CD4-positive, CD25-positive, alpha-beta regulatory T cell (primary cell): ENCODE results near the gene ATP5F1E. TPM values are rescaled to one million over a fixed set of nuclear protein-coding genes. Genes with fewer than 3 reads are reported as not detected.

Experiments used
- ATAC-seq, 2 donors: fragments of 150-1000 bp; cut with Tn5 transposase; one replicate each; pipeline ENCODE4 v1.10.0; 2021; ENCODE audit warnings: low read depth in 2 of 2, moderate number of reproducible peaks in 2 of 2, moderate library complexity in 1 of 2
- DNase-seq, 3 donors: peaks; one replicate each; pipeline versions ENCODE4 v3.0.0 to v3.0.0-alpha.2; 2012 to 2022; ENCODE audit warnings: mixed read lengths in 1 of 3
- H3K27ac ChIP-seq: one replicate; pipeline ENCODE4 v1.7.0; 2013; ENCODE audit warnings: mild to moderate bottlenecking, low read length; ENCODE audit not compliant: insufficient read depth, poor library complexity, severe bottlenecking
- H3K27me3 ChIP-seq: one replicate; pipeline ENCODE4 v1.7.0; 2013; ENCODE audit warnings: low read length; ENCODE audit not compliant: control insufficient read depth, insufficient read depth
- H3K36me3 ChIP-seq: one replicate; pipeline ENCODE4 v1.7.0; 2013; ENCODE audit warnings: mild to moderate bottlenecking, low read length, moderate library complexity; ENCODE audit not compliant: control insufficient read depth, insufficient read depth
- H3K4me1 ChIP-seq: 2 replicates; pipeline ENCODE4 v1.7.0; 2013; ENCODE audit warnings: mild to moderate bottlenecking, low read length; ENCODE audit not compliant: insufficient read depth, control insufficient read depth, poor library complexity, severe bottlenecking
- H3K4me3 ChIP-seq: one replicate; pipeline ENCODE4 v1.7.0; 2013; ENCODE audit warnings: low read depth, mild to moderate bottlenecking, low read length, moderate library complexity
- H3K9me3 ChIP-seq, 2 experiments: 1 replicate in 1 of 2; 2 replicates in 1 of 2; pipeline ENCODE4 v1.7.0; 2013; ENCODE audit warnings: low read length in 2 of 2, mild to moderate bottlenecking in 1 of 2, moderate library complexity in 1 of 2; ENCODE audit not compliant: control insufficient read depth in 2 of 2
- H3K27ac Mint-ChIP-seq, 3 donors: one replicate each; pipeline ENCODE4 v1.8.0; 2020 to 2022; ENCODE audit warnings: mild to moderate bottlenecking in 3 of 3, mixed read lengths in 3 of 3, moderate library complexity in 2 of 3
- H3K27me3 Mint-ChIP-seq: one replicate; pipeline ENCODE4 v1.8.0; 2022; ENCODE audit warnings: mild to moderate bottlenecking, mixed read lengths
- H3K36me3 Mint-ChIP-seq: one replicate; pipeline ENCODE4 v1.8.0; 2020; ENCODE audit warnings: mixed read lengths
- H3K4me1 Mint-ChIP-seq, 4 donors: one replicate each; pipeline ENCODE4 v1.8.0; 2020 to 2022; ENCODE audit warnings: mixed read lengths in 4 of 4, mild to moderate bottlenecking in 1 of 4
- H3K4me3 Mint-ChIP-seq, 4 donors: one replicate each; pipeline ENCODE4 v1.8.0; 2020 to 2022; ENCODE audit warnings: mild to moderate bottlenecking in 4 of 4, mixed read lengths in 4 of 4, moderate library complexity in 3 of 4
- H3K9me3 Mint-ChIP-seq, 7 donors: one replicate each; pipeline ENCODE4 v1.8.0; 2020 to 2022; ENCODE audit warnings: mixed read lengths in 7 of 7, mild to moderate bottlenecking in 3 of 7, moderate library complexity in 2 of 7
- polyA plus RNA-seq, 4 donors: library from polyadenylated mRNA; unstranded; fragments of 300-500 nt; fragmentation: Illumina TruSeq; gene quantifications; one replicate each; pipeline ENCODE4 v1.2.3, GENCODE V29; 2021
- total RNA-seq: library from RNA; stranded (reverse); gene quantifications from one replicate; pipeline ENCODE4 v1.2.3, GENCODE V29; 2022

ATP5F1E gene
- total and polyA plus RNA-seq, 5 donors from 2014 or later = 54.9 to 145 (median 89.2) TPM

DNA sequence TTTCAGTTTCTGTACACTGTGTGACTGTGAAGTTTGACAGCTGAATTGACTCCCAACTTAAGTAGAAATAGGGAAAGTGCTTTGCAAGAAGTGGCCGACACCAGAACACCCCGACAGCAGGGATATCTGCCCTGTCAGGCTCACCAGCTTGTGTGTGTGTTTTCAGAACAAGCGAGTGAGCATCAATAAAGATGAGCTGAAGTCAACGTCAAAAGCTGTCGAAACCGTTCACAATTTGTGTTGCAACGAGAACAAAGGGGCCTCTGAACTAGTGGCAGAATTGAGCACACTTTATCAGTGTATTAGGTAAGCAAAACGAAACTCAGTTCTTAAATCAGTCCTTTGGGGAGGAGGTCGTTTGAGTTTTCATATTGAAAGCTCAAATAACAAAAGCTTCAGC lies 40.4 kb downstream of the ATP5F1E start:
- H3K27ac Mint-ChIP-seq = peak overlapping the region in 1 of 3 donors; percentile 56
- H3K9me3 Mint-ChIP-seq = no peaks in the 10 kb centered on the region
- ATAC-seq (no peak), DNase-seq (no peak)
- no peak overlapping the region for H3K4me3 ChIP-seq
- H3K4me3 Mint-ChIP-seq = no peak overlapping the region
- H3K9me3 ChIP-seq = no peaks in the 10 kb centered on the region
- peaks cover under 1% of the 10 kb centered on the region for H3K4me1 ChIP-seq
- no peak overlapping the region for H3K27ac ChIP-seq
- H3K27me3 Mint-ChIP-seq = no peaks in the 10 kb centered on the region
- no peaks in the 10 kb centered on the region for H3K27me3 ChIP-seq
- H3K4me1 Mint-ChIP-seq = peaks cover 4 to 26% (median 11%) of the 10 kb centered on the region in 4 donors
- peaks cover 54% of the 10 kb centered on the region for H3K36me3 Mint-ChIP-seq
- peaks cover 93% of the 10 kb centered on the region for H3K36me3 ChIP-seq

GRCh38 chr20:58990651-58991445 lies 41.3 kb downstream of the ATP5F1E start:
- H3K36me3 Mint-ChIP-seq = peaks cover 50% of the 10 kb centered on the region

GRCh38 chr20:58989196-58989595 lies 42.9 kb downstream of the ATP5F1E start:
- Mint-ChIP-seq H3K36me3 (peaks cover 43% of the 10 kb centered on the region), H3K27me3 (no peaks in the 10 kb centered on the region), H3K9me3 (no peaks in the 10 kb centered on the region), H3K27ac (no peak overlapping the region), H3K4me3 (no peak overlapping the region), H3K4me1 (peaks cover 11 to 33% (median 24%) of the 10 kb centered on the region in 4 donors)
- no peak overlapping the region for H3K4me3 ChIP-seq
- ATAC-seq = no peak
- peaks cover 8% of the 10 kb centered on the region for H3K4me1 ChIP-seq
- H3K27me3 ChIP-seq = no peaks in the 10 kb centered on the region
- no peaks in the 10 kb centered on the region for H3K9me3 ChIP-seq
- no peak for DNase-seq
- peaks cover 82% of the 10 kb centered on the region for H3K36me3 ChIP-seq
- no peak overlapping the region for H3K27ac ChIP-seq

More at GRCh38 chr20:58990651-58991445, 41.3 kb downstream of the ATP5F1E start:
- peak overlapping the region in 1 of 3 donors; percentile 56 for H3K27ac Mint-ChIP-seq
- H3K4me1 Mint-ChIP-seq = peaks cover 6 to 30% (median 16%) of the 10 kb centered on the region in 4 donors
- Histone ChIP-seq H3K27me3 (no peaks in the 10 kb centered on the region), H3K4me1 (peaks cover 3% of the 10 kb centered on the region), H3K4me3 (no peak overlapping the region), H3K9me3 (no peaks in the 10 kb centered on the region), H3K36me3 (peaks cover 93% of the 10 kb centered on the region), H3K27ac (no peak overlapping the region)
- no peaks in the 10 kb centered on the region for H3K9me3 Mint-ChIP-seq
- ATAC-seq = no peak
- DNase-seq = no peak
- no peak overlapping the region for H3K4me3 Mint-ChIP-seq
- H3K27me3 Mint-ChIP-seq = no peaks in the 10 kb centered on the region

DNA sequence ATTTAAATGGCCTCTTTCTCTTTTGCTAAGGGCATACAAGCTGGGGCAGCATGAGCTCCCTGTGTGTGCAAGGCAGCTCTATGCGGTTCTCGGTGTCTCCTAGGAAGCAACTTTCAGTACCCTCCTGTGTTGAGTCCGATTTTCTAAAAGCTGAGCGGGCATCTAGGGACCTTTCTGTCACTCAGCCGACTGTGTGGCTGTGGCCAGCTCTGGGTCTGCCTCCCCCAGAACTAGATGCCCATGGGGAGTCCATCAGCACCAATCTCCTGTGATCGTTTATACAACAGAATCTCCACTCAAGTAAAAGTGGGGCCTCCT lies 43.6 kb downstream of the ATP5F1E start:
- Mint-ChIP-seq H3K9me3 (no peaks in the 10 kb centered on the region), H3K4me3 (no peak overlapping the region), H3K27ac (no peak overlapping the region), H3K4me1 (peaks cover 18 to 33% (median 30%) of the 10 kb centered on the region in 4 donors), H3K27me3 (no peaks in the 10 kb centered on the region), H3K36me3 (peaks cover 43% of the 10 kb centered on the region)
- ATAC-seq (no peak), DNase-seq (no peak)
- no peaks in the 10 kb centered on the region for H3K9me3 ChIP-seq
- no peak overlapping the region for H3K4me3 ChIP-seq
- H3K36me3 ChIP-seq = peaks cover 76% of the 10 kb centered on the region
- no peaks in the 10 kb centered on the region for H3K27me3 ChIP-seq
- H3K4me1 ChIP-seq = peaks cover 10% of the 10 kb centered on the region
- H3K27ac ChIP-seq = no peak overlapping the region

GRCh38 chr20:58987790-58988564 lies 44.2 kb downstream of the ATP5F1E start:
- Mint-ChIP-seq H3K27ac (no peak overlapping the region), H3K9me3 (no peaks in the 10 kb centered on the region), H3K36me3 (peaks cover 43% of the 10 kb centered on the region), H3K27me3 (no peaks in the 10 kb centered on the region), H3K4me1 (peaks cover 18 to 37% (median 31%) of the 10 kb centered on the region in 4 donors), H3K4me3 (no peak overlapping the region)
- Histone ChIP-seq H3K4me1 (peaks cover 11% of the 10 kb centered on the region), H3K27me3 (no peaks in the 10 kb centered on the region), H3K9me3 (no peaks in the 10 kb centered on the region), H3K4me3 (no peak overlapping the region), H3K36me3 (peaks cover 71% of the 10 kb centered on the region), H3K27ac (no peak overlapping the region)
- ATAC-seq (no peak), DNase-seq (no peak)

GRCh38 chr20:58986968-58987517 lies 45.1 kb downstream of the ATP5F1E start:
- Mint-ChIP-seq H3K9me3 (no peaks in the 10 kb centered on the region), H3K4me1 (peaks cover 24 to 46% (median 39%) of the 10 kb centered on the region in 4 donors), H3K36me3 (peaks cover 41% of the 10 kb centered on the region), H3K4me3 (peak overlapping the region in 1 of 4 donors; percentile 20), H3K27me3 (no peaks in the 10 kb centered on the region), H3K27ac (peak overlapping the region in 2 of 3 donors; percentile 49 to 50)
- no peak for ATAC-seq
- Histone ChIP-seq H3K36me3 (peaks cover 63% of the 10 kb centered on the region), H3K4me1 (peaks cover 21% of the 10 kb centered on the region), H3K27me3 (no peaks in the 10 kb centered on the region), H3K27ac (peak overlapping the region; percentile 6), H3K9me3 (no peaks in the 10 kb centered on the region), H3K4me3 (no peak overlapping the region)
- no peak for DNase-seq

- ATAC-seq (no peak), DNase-seq (no peak)
- peak overlapping the region; percentile 6 for H3K27ac ChIP-seq
- Mint-ChIP-seq H3K4me3 (peak overlapping the region in 2 of 4 donors; percentile 20 to 75), H3K36me3 (peaks cover 36% of the 10 kb centered on the region), H3K27ac (peak overlapping the region in 2 of 3 donors; percentile 49 to 50), H3K27me3 (peaks cover 4% of the 10 kb centered on the region), H3K9me3 (no peaks in the 10 kb centered on the region), H3K4me1 (peaks cover 24 to 51% (median 41%) of the 10 kb centered on the region in 4 donors)
- H3K9me3 ChIP-seq = no peaks in the 10 kb centered on the region
- peaks cover 26% of the 10 kb centered on the region for H3K4me1 ChIP-seq
- no peaks in the 10 kb centered on the region for H3K27me3 ChIP-seq
- peaks cover 56% of the 10 kb centered on the region for H3K36me3 ChIP-seq
- no peak overlapping the region for H3K4me3 ChIP-seq
Measured at GRCh38 chr20:58986286-58986967, 45.7 kb downstream of the ATP5F1E start.
